ENCODE results near the gene MT1HL1.

GRCh38 chr1:237003516-237003915 is 725 bp downstream of the MT1HL1 start:
- TF ChIP-seq EZH2 (IDR thresholded peaks at IDR 0.05; ENCODE audit: low read length, unreplicated experiment) = no peak
- TF ChIP-seq CTCF (conservative IDR thresholded peaks at IDR 0.05; ENCODE audit: low read depth, low read length) = no peak

Measured in PC-3 (cell line).